ENCODE data around the gene LRP1B.

- no peak for TF ChIP-seq GATA3 (IDR thresholded peaks at IDR 0.05; ENCODE audit: low read depth, low read length)
- TF ChIP-seq GATA2 (IDR thresholded peaks at IDR 0.05; ENCODE audit: low read depth, low read length) = no peak
Measured at GRCh38 chr2:141037361-141037760, 1093.5 kb downstream of the LRP1B start.
